ENCODE results near the gene ZNF462.

ZNF462 gene

GRCh38 chr9:106874652-106875051, 11.7 kb downstream of the ZNF462 start:
- Mint-ChIP-seq H3K4me3 (no peak overlapping the region), H3K9me3 (no peaks in the 10 kb centered on the region), H3K27ac (no peak overlapping the region), H3K4me1 (no peaks in the 10 kb centered on the region), H3K27me3 (no peaks in the 10 kb centered on the region)
- ATAC-seq (no peak), DNase-seq (no peak)

DNA sequence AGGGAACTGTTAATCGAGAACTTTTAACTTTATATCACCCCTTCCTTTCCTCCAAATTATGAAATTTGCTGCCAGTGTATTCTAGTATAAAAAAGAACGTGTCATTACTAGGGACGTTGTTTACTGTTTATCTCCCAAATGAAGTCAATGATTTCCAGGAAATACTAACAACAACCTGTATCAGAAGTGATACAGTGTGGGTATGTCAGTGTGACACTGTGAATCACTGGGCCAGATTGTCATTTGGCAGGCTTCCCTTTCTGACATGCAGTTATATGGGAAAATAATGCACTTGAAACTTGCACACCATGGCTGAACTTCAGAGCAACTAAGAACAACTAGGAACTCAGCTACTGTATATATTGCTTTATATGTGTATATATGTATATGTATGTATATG, 12.6 kb downstream of the ZNF462 start:
- no peaks in the 10 kb centered on the region for H3K4me1 Mint-ChIP-seq
- no peaks in the 10 kb centered on the region for H3K9me3 Mint-ChIP-seq
- no peak overlapping the region for H3K4me3 Mint-ChIP-seq
- H3K27ac Mint-ChIP-seq, result no peak overlapping the region
- no peak for DNase-seq
- H3K27me3 Mint-ChIP-seq, result no peaks in the 10 kb centered on the region
- no peak for ATAC-seq

DNA sequence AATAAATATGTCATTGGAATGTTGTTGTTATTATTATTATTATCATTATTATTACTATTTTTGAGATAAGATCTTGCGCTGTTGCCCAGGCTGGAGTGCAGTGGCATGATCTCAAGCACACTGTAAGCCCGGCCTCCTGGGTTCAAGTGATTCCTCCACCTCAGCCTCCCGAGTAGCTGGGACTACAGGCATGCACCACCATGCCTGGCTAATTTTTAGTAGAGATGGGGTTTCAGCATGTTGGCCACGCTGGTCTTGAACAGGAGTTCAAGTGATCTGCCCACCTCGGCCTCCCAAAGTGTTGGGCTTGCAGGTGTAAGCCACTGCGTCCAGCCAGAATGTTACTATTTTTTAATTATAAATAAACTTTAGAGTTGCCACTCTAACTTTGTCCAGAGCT, 14.4 kb downstream of the ZNF462 start:
- Mint-ChIP-seq H3K9me3 (peaks cover 0 to 1% of the 10 kb centered on the region in 2 donors), H3K4me3 (no peak overlapping the region), H3K27me3 (no peaks in the 10 kb centered on the region), H3K4me1 (no peaks in the 10 kb centered on the region), H3K27ac (no peak overlapping the region)
- DNase-seq (no peak), ATAC-seq (no peak)

- Mint-ChIP-seq H3K4me3 (no peak overlapping the region), H3K27me3 (no peaks in the 10 kb centered on the region), H3K9me3 (peaks cover 0 to 8% of the 10 kb centered on the region in 2 donors), H3K27ac (no peak overlapping the region), H3K4me1 (no peaks in the 10 kb centered on the region)
- ATAC-seq, result no peak
- no peak for DNase-seq
These were observed 15.3 kb downstream of the ZNF462 start for GRCh38 chr9:106878081-106878837.

GRCh38 chr9:106878934-106879333, 16.0 kb downstream of the ZNF462 start:
- no peaks in the 10 kb centered on the region for H3K27me3 Mint-ChIP-seq
- H3K9me3 Mint-ChIP-seq, result peaks cover 0 to 8% of the 10 kb centered on the region in 2 donors
- H3K27ac Mint-ChIP-seq, result no peak overlapping the region
- ATAC-seq (no peak), DNase-seq (no peak)
- no peaks in the 10 kb centered on the region for H3K4me1 Mint-ChIP-seq
- no peak overlapping the region for H3K4me3 Mint-ChIP-seq

DNA sequence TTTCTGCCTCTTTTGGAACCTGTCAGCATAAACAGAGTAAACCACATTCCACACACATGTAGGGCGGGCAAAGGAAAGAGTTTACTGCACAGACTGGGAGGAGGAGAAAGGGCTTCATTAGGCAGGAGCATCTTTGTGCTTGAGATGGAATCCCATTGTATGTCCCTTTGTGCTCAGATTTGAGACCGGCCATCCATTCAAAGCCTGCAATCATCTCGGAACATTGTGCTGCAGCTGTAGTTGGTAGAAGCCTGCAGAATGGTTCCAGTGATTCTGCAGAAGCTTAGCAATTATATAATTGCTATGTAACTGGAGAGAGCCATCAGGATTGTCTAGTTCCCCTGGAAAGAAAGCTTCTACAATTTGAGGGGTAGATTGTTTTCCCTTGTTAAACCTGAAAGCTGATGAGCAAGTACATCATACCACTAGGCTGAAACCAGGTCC, 16.5 kb downstream of the ZNF462 start:
- Mint-ChIP-seq H3K9me3 (peaks cover 0 to 8% of the 10 kb centered on the region in 2 donors), H3K27ac (no peak overlapping the region), H3K27me3 (no peaks in the 10 kb centered on the region), H3K4me3 (no peak overlapping the region), H3K4me1 (no peaks in the 10 kb centered on the region)
- ATAC-seq (no peak), DNase-seq (no peak)

- H3K27ac Mint-ChIP-seq, result no peak overlapping the region
- H3K9me3 Mint-ChIP-seq, result peaks cover 0 to 8% of the 10 kb centered on the region in 2 donors
- H3K27me3 Mint-ChIP-seq, result no peaks in the 10 kb centered on the region
- no peaks in the 10 kb centered on the region for H3K4me1 Mint-ChIP-seq
- DNase-seq (no peak), ATAC-seq (no peak)
- no peak overlapping the region for H3K4me3 Mint-ChIP-seq
These were observed 17.1 kb downstream of the ZNF462 start for GRCh38 chr9:106880081-106880480.

GRCh38 chr9:106880863-106881262, 17.9 kb downstream of the ZNF462 start:
- Mint-ChIP-seq H3K4me1 (no peaks in the 10 kb centered on the region), H3K27ac (no peak overlapping the region), H3K27me3 (no peaks in the 10 kb centered on the region), H3K9me3 (peaks cover 0 to 8% of the 10 kb centered on the region in 2 donors), H3K4me3 (no peak overlapping the region)
- ATAC-seq (no peak), DNase-seq (no peak)

DNA sequence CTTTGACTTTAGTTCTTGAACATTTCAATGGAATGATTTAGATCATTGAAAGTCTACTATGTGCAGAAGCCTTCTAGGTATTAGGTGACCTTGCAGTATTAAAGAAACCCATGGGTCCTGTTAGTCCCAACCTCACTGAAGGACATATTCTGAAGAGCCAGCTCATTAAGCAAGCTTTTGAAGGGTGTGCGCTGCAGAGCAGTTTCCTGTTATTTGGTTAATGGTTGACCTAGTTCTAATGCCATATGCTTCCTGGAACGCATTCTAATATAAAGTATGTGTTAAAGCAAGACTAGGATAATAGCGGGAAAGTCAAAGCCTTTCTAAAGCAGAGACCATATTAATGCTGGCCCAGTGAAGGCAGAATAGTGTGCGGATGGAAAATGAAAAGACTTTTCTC, 20.1 kb downstream of the ZNF462 start:
- no peak for ATAC-seq
- peaks cover 0 to 8% of the 10 kb centered on the region in 2 donors for H3K9me3 Mint-ChIP-seq
- no peak for DNase-seq
- H3K4me3 Mint-ChIP-seq, result no peak overlapping the region
- no peak overlapping the region for H3K27ac Mint-ChIP-seq
- H3K4me1 Mint-ChIP-seq, result no peaks in the 10 kb centered on the region
- H3K27me3 Mint-ChIP-seq, result no peaks in the 10 kb centered on the region

- ATAC-seq (no peak), DNase-seq (no peak)
- Mint-ChIP-seq H3K9me3 (peaks cover 0 to 8% of the 10 kb centered on the region in 2 donors), H3K4me1 (no peaks in the 10 kb centered on the region), H3K4me3 (no peak overlapping the region), H3K27me3 (no peaks in the 10 kb centered on the region), H3K27ac (peak overlapping the region in 1 of 2 donors; percentile 1)
These were observed 20.7 kb downstream of the ZNF462 start for GRCh38 chr9:106883626-106884190.

DNA sequence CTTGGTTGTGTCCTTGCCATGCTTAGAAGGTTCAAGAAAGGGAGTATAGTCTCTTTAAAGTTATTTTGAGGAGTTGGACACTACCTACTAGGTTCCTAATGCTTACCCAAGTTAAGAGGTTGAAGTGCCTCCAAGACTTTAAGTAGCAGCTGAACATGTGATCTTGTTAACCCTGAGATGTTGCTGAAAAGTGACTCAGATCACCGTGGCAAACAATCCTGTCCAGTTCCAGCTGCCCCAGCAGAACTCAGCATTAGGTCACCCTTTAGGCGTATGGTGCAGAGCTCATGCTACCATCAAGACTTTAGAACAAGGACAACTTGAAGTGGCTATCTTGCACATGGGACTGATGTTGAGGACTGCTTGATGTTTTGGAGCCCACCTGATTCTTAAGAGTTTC, 22.5 kb downstream of the ZNF462 start:
- no peaks in the 10 kb centered on the region for H3K27me3 Mint-ChIP-seq

GRCh38 chr9:106886111-106887046, 23.4 kb downstream of the ZNF462 start:
- DNase-seq (no peak), ATAC-seq (no peak)
- no peaks in the 10 kb centered on the region for H3K4me1 Mint-ChIP-seq
- H3K9me3 Mint-ChIP-seq, result peaks cover 7 to 8% of the 10 kb centered on the region in 2 donors
- no peak overlapping the region for H3K4me3 Mint-ChIP-seq
- H3K27ac Mint-ChIP-seq, result no peak overlapping the region
- H3K27me3 Mint-ChIP-seq, result no peaks in the 10 kb centered on the region

More for the DNA sequence above, 22.5 kb downstream of the ZNF462 start:
- H3K4me1 Mint-ChIP-seq, result no peaks in the 10 kb centered on the region
- DNase-seq (no peak), ATAC-seq (no peak)
- H3K9me3 Mint-ChIP-seq, result peaks cover 7 to 8% of the 10 kb centered on the region in 2 donors
- H3K27ac Mint-ChIP-seq, result no peak overlapping the region
- H3K4me3 Mint-ChIP-seq, result no peak overlapping the region

DNA sequence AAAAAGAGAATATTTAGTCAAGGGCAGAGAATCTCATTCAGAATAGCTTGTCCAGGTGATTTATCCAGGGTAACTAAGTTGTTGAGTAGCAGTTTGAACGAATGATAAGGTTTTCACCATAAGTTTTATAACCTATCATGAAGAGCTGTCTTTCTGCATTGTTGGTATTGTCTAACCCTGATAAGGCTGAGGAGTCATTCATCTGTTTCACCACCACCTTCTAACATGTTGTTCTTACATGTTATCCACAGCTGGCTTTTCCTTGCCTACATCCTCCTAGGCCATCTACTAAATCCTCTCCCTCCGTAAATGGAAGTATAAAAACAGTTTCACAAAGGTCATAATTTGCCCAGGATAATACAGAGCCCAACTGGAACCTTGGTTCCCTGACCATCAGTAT, 24.1 kb downstream of the ZNF462 start:
- no peak for ATAC-seq

DNA sequence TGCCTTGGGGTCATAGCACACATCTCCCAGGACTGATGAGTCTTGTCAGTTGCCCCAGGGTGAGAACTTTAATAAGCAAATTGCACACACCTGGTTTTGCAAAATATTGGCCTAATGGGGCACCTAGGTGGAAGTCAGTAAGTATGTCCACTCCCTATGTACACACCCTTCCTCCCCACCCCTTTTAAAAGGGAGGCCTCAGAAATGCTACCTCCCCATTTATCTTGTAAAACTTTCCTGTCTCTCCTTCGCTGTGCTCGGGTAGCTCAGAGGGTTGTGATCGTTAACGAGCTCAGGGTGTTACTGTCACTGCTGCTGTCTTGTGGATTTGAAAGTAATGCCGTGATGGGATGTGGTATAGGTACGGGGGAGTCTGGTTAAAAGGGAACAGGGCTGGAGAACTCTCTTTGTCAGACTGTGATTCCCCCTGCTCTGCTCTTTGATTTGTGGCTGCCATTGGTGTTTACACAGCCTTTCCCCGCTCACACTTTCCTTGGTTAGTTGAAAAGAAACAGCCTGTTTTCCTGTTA, 26.2 kb downstream of the ZNF462 start:
- ATAC-seq, result no peak
- Mint-ChIP-seq H3K27ac (no peak overlapping the region), H3K9me3 (peaks cover 0 to 7% of the 10 kb centered on the region in 2 donors), H3K4me1 (no peaks in the 10 kb centered on the region), H3K4me3 (no peak overlapping the region), H3K27me3 (no peaks in the 10 kb centered on the region)
- DNase-seq, result no peak

More for the DNA sequence above, 24.1 kb downstream of the ZNF462 start:
- Mint-ChIP-seq H3K9me3 (peaks cover 7 to 8% of the 10 kb centered on the region in 2 donors), H3K27me3 (no peaks in the 10 kb centered on the region), H3K27ac (no peak overlapping the region), H3K4me3 (no peak overlapping the region), H3K4me1 (no peaks in the 10 kb centered on the region)
- DNase-seq, result no peak

- Mint-ChIP-seq H3K9me3 (peaks cover 0 to 7% of the 10 kb centered on the region in 2 donors), H3K4me1 (no peaks in the 10 kb centered on the region), H3K4me3 (no peak overlapping the region), H3K27ac (no peak overlapping the region), H3K27me3 (no peaks in the 10 kb centered on the region)
- ATAC-seq (no peak), DNase-seq (no peak)
These were observed 27.6 kb downstream of the ZNF462 start for GRCh38 chr9:106890608-106891007.
